D721Med (cell line): ENCODE data around the gene ST7.
A peak's percentile ranks its signal among the peaks of the same experiment; 100 is the strongest.

ENCODE experiments used
- DNase-seq: peaks from one replicate; pipeline ENCODE4 v3.0.0; 2011; ENCODE audit warnings: low spot score; ENCODE audit not compliant: insufficient read length
- FAIRE-seq: peaks from 2 replicates; lab custom pipeline; 2011; peaks lifted over from hg19 to GRCh38; lab: Jason Lieb, UNC
- CTCF ChIP-seq: IDR thresholded peaks from 2 replicates; pipeline ENCODE4 v1.5.1; 2012; ENCODE audit warnings: mild to moderate bottlenecking, control low read depth; ENCODE audit not compliant: insufficient read depth; ENCODE audit errors: missing control alignments

Gene ST7

DNA sequence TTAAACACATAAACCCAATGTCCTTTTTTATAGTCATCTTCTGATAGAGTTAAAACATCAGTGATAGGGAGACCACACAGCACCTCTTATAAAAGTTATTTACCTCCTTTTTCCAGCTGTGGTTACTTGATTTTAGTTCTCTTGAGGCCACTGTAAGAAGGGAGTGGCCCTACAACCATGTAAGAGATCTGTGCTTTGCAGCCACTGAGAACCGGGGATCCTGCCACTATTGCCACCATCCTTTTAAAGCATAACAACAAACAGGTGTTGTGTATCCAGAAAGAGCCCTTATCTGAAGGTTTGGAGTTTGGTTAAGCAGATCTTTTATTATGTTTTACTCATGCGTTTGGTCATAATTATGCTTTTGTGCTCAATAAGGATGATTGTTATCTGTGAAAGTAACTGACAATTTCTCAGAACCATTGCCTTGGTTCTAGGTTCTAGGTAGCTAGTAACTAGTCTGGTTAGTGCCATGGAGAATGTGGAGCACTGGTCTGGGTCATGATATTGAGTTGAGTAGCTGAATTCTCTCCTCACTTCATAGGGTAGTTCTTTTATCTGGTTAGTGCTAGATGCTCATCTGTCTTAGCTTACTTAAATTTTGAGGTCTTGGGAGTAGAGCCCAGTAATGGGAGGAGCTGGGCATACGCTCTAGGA, 56.5 kb downstream of the ST7 start:
- TF ChIP-seq CTCF: no peak

GRCh38 chr7:117010375-117011133, 57.3 kb downstream of the ST7 start:
- no peak for DNase-seq
- no peak for TF ChIP-seq CTCF
- no peak for FAIRE-seq

More for the DNA sequence above, 56.5 kb downstream of the ST7 start:
- FAIRE-seq: no peak
- DNase-seq: no peak

DNA sequence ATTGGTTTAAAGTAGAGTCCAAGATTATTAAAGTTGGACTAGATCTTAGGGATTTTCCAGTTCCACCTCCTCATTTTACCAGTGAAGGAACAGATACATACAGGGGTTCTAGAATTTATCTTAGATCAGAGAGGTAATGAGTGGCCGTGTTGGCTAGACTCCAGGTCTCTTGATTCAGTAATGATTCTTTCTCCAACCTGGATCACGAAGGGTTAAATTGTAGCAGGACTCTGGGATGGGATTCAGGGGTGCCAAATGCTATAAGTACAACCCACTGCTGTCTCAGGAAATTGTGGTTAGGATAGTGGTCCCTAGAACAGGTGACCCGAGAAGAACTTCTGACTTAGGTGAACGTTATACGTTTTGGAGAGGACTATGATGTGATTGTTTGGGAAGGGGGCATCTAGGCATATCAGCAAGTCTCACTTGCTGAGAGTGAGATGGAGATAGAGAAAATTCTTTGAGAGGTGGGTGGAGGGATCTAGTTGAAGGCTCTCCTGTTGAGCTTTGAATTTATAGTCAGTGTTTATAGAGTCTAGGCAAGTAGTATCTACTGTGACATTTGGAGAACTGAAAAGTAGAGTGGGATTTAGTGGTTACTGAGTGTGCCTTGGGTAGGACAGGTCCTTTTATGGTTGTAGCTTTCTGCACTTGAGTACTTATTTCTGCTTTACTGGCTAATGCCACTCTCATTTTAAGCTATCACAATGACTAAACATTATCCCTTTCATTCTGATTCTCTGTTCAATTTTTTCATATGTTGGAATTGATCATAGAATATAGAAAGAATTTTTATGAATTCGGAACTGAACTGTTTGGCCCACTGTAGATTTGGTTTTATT, 58.3 kb downstream of the ST7 start:
- FAIRE-seq (no peak), DNase-seq (no peak)
- TF ChIP-seq CTCF: no peak

DNA sequence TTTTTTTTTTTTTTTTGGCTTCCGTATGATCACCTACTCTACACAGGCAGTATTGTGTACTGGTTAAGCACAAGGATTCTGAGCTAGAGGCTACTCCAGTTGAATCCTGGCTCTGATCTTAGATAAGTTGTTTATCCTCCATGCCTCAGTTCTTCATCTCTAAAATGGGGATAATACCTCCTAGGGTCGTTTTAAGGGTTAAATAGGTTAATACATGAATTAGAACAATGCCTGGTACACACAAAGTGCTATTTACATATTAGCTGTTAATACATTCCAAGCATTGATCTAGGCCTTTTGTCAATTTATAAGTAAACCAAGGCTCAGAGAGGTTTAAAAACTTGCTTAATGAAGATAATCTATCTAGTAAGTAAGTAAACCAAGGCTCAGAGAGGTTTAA, 59.0 kb downstream of the ST7 start:
- DNase-seq (no peak), FAIRE-seq (no peak)
- TF ChIP-seq CTCF: no peak

- TF ChIP-seq CTCF: peak; percentile 20
- FAIRE-seq (no peak), DNase-seq (no peak)
Observed at GRCh38 chr7:117012696-117013095, 59.4 kb downstream of the ST7 start.

- no peak for DNase-seq
- TF ChIP-seq CTCF: no peak
- no peak for FAIRE-seq
Observed at GRCh38 chr7:117014099-117014656, 60.9 kb downstream of the ST7 start.
